Activated naive CD8-positive, alpha-beta T cell treated with anti-CD3 and anti-CD28 coated beads, Interleukin-2, amount 50 U/mL, for 16 hours (primary cell): ENCODE data around the gene TMEM258.
A peak's percentile ranks its signal among the peaks of the same experiment; 100 is the strongest.

ENCODE experiments used
- DNase-seq: peaks from one replicate; pipeline ENCODE4 v3.0.0-alpha.2; 2020; ENCODE audit warnings: low read depth, low spot score

TMEM258 gene

GRCh38 chr11:61795876-61796526 lies 3.6 kb upstream of the TMEM258 start:
- no peak for DNase-seq

DNA sequence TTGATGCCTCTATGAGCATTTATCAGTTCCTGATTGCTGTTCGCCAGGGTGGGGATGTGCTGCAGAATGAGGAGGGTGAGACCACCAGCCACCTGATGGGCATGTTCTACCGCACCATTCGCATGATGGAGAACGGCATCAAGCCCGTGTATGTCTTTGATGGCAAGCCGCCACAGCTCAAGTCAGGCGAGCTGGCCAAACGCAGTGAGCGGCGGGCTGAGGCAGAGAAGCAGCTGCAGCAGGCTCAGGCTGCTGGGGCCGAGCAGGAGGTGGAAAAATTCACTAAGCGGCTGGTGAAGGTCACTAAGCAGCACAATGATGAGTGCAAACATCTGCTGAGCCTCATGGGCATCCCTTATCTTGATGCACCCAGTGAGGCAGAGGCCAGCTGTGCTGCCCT lies 3.1 kb upstream of the TMEM258 start:
- no peak for DNase-seq

DNA sequence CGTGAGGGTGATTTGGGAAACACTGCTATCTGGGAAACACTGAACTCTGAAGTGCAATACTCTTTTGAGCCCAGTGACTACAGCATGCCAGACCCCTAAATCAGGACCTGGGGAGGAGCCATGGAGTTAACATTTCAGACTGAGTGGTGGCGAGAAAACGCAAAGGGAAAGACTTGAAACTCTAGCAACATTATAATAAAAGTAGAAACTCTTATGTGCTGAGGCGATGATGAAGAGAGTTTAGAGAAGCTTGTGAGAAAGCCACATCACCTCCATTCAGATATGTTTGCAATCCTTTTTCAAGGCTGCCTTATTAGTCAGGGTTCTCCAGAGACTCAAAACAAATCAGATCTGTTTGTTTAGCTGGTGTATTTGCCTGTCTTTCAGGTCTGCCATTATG lies 2.2 kb upstream of the TMEM258 start:
- no peak for DNase-seq

DNA sequence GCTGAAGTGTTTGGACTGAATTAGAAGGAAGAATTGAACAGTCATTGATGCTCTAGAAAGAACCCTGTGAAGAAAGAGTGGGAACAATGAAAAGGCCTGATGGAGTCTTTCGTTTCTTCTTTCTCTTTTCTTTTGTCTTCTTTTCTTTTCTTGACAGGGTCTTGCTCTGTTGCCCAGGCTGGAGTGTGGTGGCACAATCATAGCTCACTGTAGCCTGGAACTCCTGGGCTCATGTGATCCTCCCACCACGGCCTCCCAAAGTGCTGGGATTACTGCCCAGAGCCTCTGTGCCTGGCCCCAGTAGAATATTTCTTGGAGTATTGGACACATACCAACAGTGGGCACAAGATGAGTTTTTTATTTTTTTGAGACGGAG lies 1.4 kb upstream of the TMEM258 start:
- no peak for DNase-seq

- DNase-seq, result no peak
Observed at GRCh38 chr11:61793083-61793828, 857 bp upstream of the TMEM258 start.

DNA sequence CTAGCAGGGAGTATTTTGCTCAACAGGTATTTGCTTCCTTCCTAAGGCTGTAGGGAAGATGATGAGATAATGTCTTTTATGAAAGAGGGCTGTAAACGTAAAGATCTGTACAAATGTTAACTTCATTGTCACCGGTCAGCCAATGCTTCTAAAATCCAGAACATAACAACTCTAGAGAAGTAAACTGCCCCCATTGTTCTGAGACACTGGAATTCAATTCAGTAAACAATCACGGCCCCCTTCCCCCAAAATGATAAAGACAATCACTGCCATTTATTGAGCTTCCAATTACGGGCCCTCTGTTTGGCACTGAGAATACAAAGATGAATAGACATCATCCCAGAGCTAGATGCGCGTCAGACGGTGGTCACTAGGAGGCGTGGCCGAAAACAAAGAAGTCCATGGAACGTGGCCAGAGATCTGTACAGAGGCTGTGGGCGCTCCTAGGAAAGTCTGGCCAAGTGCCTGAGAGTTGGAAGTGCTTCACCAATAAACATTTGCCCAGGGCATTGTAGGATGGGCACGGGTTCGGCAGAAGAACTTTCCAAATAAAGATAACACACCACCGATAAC lies 576 bp downstream of the TMEM258 start:
- DNase-seq, result no peak

DNA sequence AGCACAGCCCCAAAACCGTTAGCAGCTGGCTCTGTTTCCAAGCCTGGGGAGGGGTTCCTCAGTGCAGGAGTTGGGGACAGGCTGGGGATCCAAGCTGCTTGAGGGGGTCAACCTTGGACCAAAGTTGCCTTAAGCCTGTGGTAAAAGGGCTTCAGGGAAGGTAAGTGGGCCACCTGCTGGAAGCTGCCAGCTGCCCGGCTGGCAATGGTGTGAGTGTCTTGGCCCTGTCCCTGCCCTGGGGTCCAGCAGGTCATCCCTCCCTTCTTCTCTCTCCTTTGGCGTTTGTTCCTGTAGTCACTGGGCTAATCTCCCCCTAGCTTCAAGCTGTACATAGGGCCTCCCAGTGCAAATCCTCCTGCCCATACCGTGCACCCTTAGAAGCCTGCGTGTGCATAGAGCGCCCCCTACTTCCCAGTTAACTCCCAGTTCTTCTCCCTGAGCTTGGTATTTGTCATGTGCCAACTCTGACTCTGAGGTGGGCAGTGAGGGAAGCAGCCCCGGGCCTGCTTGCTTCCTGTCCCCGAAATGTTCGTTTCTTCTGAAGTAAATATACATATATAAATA lies 4.4 kb downstream of the TMEM258 start:
- DNase-seq, result no peak

DNA sequence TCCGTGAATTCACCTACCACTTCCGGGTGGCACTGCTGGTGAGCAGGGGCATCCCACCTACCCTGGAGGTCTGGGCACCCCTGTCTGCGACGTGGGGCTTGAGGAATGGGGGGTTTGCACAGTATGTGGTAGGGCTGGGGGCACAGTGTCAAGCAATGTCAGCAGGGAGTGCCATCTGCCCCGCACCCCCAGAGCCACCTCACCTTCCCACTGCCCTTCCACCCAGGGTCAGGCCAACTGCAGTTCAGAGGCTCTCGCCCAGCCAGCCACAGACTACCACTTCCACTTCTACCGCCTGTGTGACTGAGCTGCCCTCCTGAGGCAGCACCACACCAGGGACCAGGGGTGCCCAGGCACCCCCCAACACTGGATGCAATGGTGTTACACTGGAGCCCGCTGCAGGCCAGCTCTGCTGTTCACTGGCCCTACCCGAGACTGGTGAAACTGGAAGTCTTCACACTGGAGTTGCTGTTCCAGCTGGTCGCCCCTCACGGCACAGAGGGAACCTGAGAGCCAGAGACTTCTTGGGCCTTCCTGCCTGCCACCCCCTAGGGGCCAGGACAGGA lies 6.5 kb downstream of the TMEM258 start:
- no peak for DNase-seq

DNA sequence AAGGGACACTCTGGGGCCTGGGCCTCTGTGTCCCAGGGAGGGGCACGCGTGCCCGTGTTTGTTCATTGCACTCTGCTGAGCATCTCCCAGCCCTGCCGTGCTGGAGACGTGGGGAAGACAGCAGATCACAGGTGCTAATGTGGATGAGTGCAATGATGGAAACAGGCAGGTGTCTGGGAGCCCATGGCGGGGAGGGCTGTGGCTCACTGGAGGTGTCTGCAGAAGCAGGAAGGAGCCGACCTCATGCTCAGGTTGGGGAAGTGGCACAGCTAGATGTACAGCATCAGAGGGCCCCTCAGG lies 7.9 kb downstream of the TMEM258 start:
- no peak for DNase-seq

DNA sequence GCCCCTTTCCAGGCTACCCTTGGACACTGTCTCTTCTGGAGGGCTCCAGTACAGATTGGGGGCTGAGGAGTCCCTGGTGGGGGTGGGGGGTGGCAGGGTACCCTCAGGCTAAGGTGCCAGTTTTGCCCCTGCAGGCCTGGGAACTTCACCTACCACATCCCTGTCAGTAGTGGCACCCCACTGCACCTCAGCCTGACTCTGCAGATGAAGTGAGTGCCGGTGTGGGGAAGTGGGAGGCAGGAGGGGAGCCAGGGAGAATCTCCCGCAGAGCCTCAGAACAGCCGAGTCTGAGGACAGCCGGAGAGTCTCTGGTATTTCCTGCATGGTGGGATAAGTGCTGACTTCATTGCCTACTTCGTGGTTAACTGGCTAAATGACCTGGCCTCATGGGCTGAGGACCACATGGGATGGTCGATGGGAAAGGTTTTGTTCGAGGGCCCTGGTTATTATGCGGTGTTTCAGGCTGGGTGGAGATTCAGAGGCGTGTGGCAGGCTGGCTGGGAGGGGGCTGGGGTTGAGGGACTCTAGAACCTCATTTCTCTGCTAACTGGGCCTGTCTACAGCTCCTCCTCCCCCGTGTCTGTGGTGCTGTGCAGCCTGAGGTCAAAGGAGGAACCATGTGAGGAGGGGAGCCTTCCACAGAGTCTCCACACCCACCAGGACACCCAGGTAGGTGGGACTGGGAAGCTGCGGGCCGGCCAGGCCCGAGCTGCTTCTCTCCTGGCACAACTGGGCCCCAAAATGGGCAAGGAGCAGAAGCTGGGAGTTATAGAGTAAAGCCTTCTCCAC lies 8.5 kb downstream of the TMEM258 start:
- no peak for DNase-seq

GRCh38 chr11:61782841-61783240 lies 9.6 kb downstream of the TMEM258 start:
- DNase-seq, result no peak

- DNase-seq, result no peak
Observed at GRCh38 chr11:61782299-61782698, 10.1 kb downstream of the TMEM258 start.

DNA sequence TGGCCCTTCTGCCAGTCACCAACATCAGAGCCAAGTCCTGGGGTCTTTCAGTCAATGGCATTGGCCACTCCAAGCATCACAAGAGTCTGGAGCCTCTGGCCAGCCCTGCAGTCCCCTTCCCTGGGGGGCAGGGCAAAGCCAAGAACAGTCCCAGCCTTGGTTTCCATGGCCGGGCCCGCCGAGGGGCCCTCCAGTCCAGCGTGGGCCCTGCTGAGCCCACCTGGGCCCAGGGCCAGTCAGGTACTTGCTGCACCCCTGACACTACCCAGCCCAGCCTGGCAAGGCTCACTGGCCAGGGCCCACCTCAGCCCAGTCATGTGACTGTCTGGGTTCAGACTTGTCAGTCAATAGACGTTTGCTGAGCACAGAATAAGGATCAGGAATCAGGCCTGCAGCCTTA lies 10.8 kb downstream of the TMEM258 start:
- DNase-seq, result no peak

- no peak for DNase-seq
Observed at GRCh38 chr11:61780581-61781162, 11.7 kb downstream of the TMEM258 start.

GRCh38 chr11:61779666-61780525 lies 12.5 kb downstream of the TMEM258 start:
- no peak for DNase-seq

GRCh38 chr11:61778920-61779650 lies 13.3 kb downstream of the TMEM258 start:
- no peak for DNase-seq

DNA sequence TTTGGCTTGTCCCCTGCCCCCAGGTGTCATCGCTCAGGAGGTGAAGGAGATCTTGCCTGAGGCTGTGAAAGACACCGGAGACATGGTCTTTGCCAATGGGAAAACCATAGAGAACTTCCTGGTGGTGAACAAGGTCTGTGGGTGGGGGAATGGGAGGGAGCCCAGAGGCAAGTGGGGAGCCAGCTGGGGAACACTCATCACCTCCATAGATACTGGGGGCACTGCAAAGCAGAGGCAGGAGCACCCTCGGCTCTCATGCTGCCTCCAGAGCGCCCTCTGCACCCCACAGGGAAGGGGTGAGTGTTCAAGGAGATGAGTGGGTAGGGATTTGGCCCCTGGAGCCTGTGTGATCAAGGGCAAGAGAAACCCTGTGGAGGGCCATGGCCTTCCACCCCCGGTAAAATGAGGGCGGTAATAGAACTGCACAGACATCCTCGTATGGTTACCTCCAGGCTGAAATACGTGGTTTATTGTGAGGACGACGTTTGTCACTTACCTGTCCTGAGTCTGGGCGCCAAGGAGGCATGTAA lies 14.0 kb downstream of the TMEM258 start:
- DNase-seq, result no peak

DNA sequence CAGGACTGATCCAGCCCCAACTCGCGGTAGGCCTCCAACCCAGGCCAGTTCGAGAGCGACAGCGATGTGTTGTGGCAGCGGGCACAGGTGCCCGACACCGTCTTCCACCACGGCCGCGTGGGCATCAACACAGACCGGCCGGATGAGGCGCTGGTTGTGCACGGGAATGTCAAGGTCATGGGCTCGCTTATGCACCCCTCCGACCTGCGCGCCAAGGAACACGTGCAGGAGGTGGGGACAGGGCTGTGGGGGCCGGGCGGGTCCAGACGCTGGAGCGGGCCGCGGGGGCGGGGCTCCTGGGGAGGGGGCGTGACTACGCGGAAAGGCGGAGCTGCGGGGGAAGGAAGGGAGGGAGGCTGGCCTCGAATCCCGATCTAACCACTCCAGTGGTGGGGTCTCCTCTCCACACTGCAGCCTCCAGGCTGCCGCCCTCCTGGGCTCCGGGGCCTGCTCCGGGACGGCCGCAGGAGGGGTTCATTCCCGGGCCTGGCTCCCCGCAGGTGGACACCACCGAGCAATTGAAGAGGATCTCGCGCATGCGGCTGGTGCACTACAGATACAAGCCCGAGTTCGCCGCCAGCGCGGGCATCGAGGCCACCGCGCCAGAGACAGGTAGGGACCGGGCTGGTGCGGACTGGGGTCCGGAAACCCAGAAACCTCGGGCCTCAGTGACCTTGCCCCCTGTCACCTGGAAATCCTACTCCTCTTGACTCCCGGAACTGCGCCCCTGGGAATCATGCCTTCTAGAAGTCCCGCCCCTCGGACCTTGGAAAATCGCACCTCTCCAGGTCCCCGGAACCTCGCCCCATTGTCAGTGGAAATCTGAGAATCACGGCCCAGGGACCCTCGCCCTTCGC lies 14.9 kb downstream of the TMEM258 start:
- DNase-seq, result peak; percentile 28
